IPS-NIHi11 (cell line): ENCODE measurements around the gene PREX1.
"Not testable (repeated sequence)": the region's sequence is repeated elsewhere in the genome, so short reads cannot be mapped to it uniquely, and the experiment has no call there.

Experiments used
- DNase-seq: peaks from one replicate; pipeline ENCODE4 v3.0.0; 2012; ENCODE audit warnings: mixed read lengths, low spot score

PREX1 gene

GRCh38 chr20:48604426-48604825, 223.4 kb downstream of the PREX1 start:
- no peak for DNase-seq

GRCh38 chr20:48603819-48604405, 223.9 kb downstream of the PREX1 start:
- DNase-seq, result no peak

- no peak for DNase-seq
These were observed 224.5 kb downstream of the PREX1 start for GRCh38 chr20:48603116-48603818.

GRCh38 chr20:48601798-48602197, 226.0 kb downstream of the PREX1 start:
- DNase-seq, result no peak

- no peak for DNase-seq
These were observed 227.3 kb downstream of the PREX1 start for GRCh38 chr20:48600470-48600945.

GRCh38 chr20:48599748-48600469, 227.9 kb downstream of the PREX1 start:
- DNase-seq, result no peak

- DNase-seq, result no peak
These were observed 228.6 kb downstream of the PREX1 start for GRCh38 chr20:48599106-48599747.

- DNase-seq, result not testable (repeated sequence)
These were observed 229.4 kb downstream of the PREX1 start for GRCh38 chr20:48598303-48598941.

- no peak for DNase-seq
These were observed 230.1 kb downstream of the PREX1 start for GRCh38 chr20:48597521-48598302.

- DNase-seq, result no peak
These were observed 231.4 kb downstream of the PREX1 start for GRCh38 chr20:48596334-48596898.

- DNase-seq, result no peak
These were observed 232.1 kb downstream of the PREX1 start for GRCh38 chr20:48595495-48596333.

GRCh38 chr20:48594533-48594932, 233.3 kb downstream of the PREX1 start:
- no peak for DNase-seq

GRCh38 chr20:48592107-48592940, 235.5 kb downstream of the PREX1 start:
- DNase-seq, result no peak

- no peak for DNase-seq
These were observed 241.1 kb downstream of the PREX1 start for GRCh38 chr20:48586730-48587129.

- no peak for DNase-seq
These were observed 242.5 kb downstream of the PREX1 start for GRCh38 chr20:48585061-48585870.

- DNase-seq, result no peak
These were observed 243.3 kb downstream of the PREX1 start for GRCh38 chr20:48584391-48585060.

- no peak for DNase-seq
These were observed 244.0 kb downstream of the PREX1 start for GRCh38 chr20:48583801-48584200.

GRCh38 chr20:48583171-48583570, 244.6 kb downstream of the PREX1 start:
- no peak for DNase-seq
